ENCODE measurements around the gene CYSLTR2. TPM values are rescaled to one million over a fixed set of nuclear protein-coding genes. Genes with fewer than 3 reads are reported as not detected.
"Not testable (repeated sequence)": the region's sequence is repeated elsewhere in the genome, so short reads cannot be mapped to it uniquely, and the experiment has no call there.

Gene CYSLTR2
- total RNA-seq, 1 donor from 2014 or later: 3.6 TPM

GRCh38 chr13:48693998-48694397 is 40.3 kb downstream of the CYSLTR2 start:
- DNase-seq (ENCODE audit: low spot score): no peak

- DNase-seq (ENCODE audit: low spot score): no peak
These were observed 42.0 kb downstream of the CYSLTR2 start for GRCh38 chr13:48695776-48696175.

DNA sequence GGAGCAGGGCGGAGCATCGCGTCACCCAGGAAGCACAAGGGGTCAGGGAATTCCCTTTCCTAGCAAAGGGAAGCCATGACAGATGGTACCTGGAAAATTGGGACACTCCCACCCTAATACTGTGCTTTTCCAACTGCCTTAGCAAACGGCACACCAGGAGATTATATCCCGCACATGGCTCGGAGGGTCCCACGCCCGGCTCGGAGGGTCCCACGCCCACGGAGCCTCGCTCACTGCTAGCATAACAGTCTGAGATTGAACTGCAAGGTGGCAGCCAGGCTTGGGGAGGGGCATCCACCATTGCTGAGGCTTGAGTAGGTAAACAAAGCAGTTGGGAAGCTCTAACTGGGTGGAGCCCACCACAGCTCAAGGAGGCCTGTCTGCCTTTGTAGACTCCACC is 42.9 kb downstream of the CYSLTR2 start:
- not testable (repeated sequence) for DNase-seq (ENCODE audit: low spot score)

DNA sequence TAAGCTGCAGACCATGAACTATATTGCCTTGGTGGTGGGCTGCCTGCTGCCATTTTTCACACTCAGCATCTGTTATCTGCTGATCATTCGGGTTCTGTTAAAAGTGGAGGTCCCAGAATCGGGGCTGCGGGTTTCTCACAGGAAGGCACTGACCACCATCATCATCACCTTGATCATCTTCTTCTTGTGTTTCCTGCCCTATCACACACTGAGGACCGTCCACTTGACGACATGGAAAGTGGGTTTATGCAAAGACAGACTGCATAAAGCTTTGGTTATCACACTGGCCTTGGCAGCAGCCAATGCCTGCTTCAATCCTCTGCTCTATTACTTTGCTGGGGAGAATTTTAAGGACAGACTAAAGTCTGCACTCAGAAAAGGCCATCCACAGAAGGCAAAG is 53.7 kb downstream of the CYSLTR2 start:
- no peak for DNase-seq (ENCODE audit: low spot score)

- no peak for DNase-seq (ENCODE audit: low spot score)
These were observed 55.0 kb downstream of the CYSLTR2 start for GRCh38 chr13:48708764-48709163.

- DNase-seq (ENCODE audit: low spot score): no peak
These were observed 55.5 kb downstream of the CYSLTR2 start for GRCh38 chr13:48709213-48709612.

DNA sequence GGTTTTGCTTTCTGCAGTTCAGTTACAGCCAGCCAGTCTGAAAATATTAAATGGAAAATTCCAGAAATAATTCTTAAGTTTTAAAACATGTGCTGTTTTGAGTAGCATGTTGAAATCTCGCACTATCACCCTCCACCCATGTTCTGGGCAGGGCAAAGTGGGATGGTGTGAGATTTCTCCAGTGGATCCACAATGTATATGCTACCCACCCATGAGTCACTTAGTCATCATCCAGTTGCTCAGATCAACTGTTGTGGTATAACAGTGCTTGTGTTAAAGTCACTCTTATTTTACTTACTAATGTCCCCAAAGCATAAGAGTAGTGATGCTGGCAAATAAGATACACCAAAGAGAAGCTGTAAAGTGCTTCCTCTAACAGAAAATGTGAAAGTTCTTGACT is 56.4 kb downstream of the CYSLTR2 start:
- no peak for DNase-seq (ENCODE audit: low spot score)

DNA sequence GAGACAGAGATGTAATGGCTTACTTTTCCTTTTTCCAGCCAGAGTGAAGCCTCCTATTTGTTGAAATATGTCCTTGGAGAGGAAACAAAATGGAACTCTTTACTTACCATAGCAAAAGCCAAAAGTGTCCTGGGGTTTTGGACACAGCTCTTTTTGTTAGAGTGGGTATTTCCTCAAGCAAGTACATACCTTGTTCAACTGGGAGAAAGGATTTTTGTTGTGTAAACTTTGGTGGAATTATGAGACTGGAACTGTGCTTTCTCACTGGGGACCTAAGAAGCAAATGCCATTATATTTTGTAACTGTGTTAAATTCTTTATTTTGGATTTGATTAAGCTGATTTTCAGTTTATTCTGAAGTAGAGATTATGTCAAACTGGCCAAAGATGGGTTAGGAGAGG is 58.4 kb downstream of the CYSLTR2 start:
- no peak for DNase-seq (ENCODE audit: low spot score)

- DNase-seq (ENCODE audit: low spot score): no peak
These were observed 62.2 kb downstream of the CYSLTR2 start for GRCh38 chr13:48715977-48716376.

DNA sequence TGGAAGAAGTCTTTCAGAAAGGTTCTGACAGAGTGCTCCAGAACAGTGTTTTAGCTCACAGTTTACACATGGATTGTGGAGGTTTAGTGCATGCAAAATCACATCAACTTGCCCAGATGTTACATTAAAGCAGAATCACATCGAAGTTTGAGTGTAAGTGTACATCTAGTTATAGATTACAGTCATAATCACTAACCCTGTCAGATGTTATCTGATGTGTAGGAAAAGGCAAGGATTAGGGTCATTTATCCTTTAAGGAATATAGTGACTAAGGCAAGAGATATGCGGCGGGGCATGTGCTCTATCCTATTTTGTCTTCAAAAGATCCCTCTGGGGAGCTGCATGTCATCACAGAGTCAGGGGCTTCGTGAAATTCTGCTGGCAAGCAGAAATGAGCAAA is 66.9 kb downstream of the CYSLTR2 start:
- DNase-seq (ENCODE audit: low spot score): no peak

GRCh38 chr13:48723168-48723567 is 69.4 kb downstream of the CYSLTR2 start:
- DNase-seq (ENCODE audit: low spot score): no peak

GRCh38 chr13:48725271-48725670 is 71.5 kb downstream of the CYSLTR2 start:
- DNase-seq (ENCODE audit: low spot score): no peak

DNA sequence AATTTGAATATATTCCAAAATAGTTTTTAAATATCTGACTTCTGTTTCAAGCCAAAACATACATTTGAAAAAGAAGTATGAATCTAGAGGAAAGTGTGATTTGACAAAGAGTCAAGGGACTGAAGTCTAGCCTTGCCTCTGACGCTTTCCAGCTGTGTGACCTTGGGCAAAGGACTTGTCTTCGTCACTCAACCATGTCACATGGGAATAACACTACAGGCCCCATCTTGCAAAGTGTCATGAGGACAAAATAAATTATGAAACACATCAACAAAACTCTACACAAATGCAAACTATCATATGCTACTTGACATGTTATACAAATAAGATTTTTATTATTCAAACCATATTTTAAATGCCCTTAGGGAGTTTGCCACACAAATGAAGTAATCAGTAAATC is 73.0 kb downstream of the CYSLTR2 start:
- no peak for DNase-seq (ENCODE audit: low spot score)

GRCh38 chr13:48727241-48728011 is 73.7 kb downstream of the CYSLTR2 start:
- DNase-seq (ENCODE audit: low spot score): no peak

DNA sequence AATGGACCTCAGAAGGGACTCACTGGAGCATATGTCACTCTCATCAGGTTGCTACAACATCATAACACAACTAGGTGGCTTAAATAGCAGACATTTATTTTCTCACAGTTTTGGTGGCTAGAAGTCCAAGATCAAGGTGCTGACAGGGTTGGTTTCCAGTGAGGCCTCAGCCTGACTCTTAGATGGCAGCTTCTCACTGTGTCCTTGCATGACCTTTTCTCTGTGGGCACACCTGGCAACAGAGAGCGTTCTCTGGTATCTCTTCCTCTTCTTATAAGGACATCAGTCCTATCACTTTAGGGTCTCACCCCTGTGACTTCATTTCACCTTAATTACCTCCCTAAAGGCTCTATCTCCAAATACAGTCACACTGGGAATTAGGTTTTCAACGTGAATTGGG is 74.5 kb downstream of the CYSLTR2 start:
- DNase-seq (ENCODE audit: low spot score): no peak

- DNase-seq (ENCODE audit: low spot score): no peak
These were observed 75.1 kb downstream of the CYSLTR2 start for GRCh38 chr13:48728876-48729275.

GRCh38 chr13:48729856-48730255 is 76.1 kb downstream of the CYSLTR2 start:
- DNase-seq (ENCODE audit: low spot score): no peak

DNA sequence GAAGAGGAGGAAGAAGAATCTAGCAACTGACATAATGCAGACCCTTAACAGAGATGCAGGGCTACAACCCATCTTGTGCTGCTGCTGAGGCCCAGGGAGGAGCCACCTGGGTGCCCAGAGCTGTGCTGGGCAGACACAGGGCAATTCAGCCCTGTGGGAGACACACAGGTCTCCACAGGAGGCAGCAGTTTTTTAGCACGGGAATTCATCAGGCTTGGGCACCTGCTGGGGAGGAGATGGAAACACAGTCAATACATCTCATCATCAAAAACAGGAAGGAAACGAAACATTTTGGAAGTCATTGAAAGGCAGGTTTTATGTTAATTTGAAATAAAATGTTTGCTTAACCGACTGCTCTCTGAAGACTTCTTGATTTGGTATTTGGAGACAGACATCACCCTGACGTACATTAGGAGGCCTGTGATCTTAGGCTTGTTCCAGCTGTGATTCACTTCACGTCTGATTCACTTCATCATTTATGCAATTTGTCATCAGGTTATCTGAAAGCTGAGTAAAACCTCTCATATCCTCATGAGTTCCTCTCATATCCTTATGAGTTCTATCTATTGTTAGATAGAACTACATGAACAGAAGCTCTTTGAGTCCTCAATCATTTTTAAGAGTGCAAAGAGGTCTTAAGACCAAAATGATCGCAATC is 77.4 kb downstream of the CYSLTR2 start:
- no peak for DNase-seq (ENCODE audit: low spot score)

DNA sequence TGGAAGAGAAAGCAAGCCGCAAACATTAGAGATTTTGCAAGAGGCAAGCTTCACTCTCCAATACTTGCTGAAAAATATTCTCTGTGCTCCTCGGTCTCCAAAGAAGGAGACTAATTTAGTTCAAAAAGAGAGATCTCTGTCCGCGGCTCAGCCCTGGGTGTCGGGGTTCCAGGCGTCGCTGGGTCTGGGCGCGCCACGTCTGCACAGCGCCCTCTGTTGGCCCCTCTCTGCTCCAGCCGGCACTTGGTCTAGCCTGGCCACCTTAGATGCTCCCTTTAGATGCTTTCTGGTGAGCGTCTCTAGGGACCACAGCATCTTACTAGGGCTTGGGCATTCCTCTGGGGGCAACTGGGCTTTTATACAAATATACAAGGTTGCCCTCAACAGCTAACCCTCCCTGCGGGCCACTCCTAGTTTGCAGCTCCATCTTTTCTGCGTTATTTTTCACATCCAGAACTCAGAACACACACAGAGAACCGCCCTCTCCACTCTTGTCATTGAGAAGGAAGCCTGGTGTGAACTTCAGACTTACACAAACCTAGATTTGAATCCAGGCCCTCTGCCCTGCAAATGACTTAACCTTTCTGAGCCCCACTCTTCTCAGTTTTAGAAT is 78.3 kb downstream of the CYSLTR2 start:
- peak; percentile 30 for DNase-seq (ENCODE audit: low spot score)

GRCh38 chr13:48733739-48734335 is 80.1 kb downstream of the CYSLTR2 start:
- no peak for DNase-seq (ENCODE audit: low spot score)

DNA sequence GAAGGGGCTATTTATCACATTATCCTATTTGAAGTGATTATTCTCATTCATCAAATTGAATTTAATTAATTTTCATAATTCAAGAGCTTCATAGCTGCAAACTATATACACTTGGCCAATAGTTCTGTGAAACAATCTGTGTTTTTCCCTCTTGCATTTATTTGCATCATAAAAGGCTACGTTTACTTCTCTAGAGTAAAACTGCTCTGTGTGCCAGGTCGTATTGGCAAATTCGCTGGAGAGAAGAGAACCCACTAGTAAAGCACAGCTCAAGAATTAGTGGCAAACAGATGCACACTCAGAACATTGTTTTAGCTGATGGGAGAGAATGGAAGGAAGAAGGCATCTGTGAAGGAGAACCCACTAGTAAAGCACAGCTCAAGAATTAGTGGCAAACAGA is 81.8 kb downstream of the CYSLTR2 start:
- no peak for DNase-seq (ENCODE audit: low spot score)

GRCh38 chr13:48737689-48738088 is 84.0 kb downstream of the CYSLTR2 start:
- no peak for DNase-seq (ENCODE audit: low spot score)

DNA sequence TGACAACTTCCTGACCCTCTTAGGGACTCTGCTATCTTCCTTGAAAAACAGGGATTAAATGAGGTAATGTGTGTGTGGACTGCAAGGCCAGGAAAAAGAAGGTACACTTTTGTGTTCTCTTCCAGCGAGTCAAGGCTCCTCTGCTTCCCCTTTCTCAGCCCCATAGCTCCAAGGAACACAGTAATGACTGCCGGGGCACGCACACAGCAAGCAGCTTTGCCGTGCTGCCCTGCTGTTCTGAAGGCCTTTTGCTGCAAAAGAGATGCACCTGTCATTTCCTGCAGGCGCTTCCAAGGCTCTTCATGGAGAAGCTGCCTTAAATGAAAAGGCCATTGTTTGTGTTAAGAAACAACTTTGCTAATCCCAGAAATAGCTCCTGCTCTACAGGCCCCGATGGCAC is 84.6 kb downstream of the CYSLTR2 start:
- no peak for DNase-seq (ENCODE audit: low spot score)
